GM12872 (cell line): ENCODE measurements around the gene APLNR.

Experiments used
- TF ChIP-seq, protein P1 (sequence below): IDR thresholded peaks from 3 replicates; pipeline ENCODE4 v1.5.1; 2011; ENCODE audit warnings: low read depth, mild to moderate bottlenecking, low read length, moderate library complexity; ENCODE audit not compliant: insufficient read depth

APLNR gene

GRCh38 chr11:57237204-57237681 is at the start of gene APLNR:
Gene APLNR, minus strand, starts transcription at chr11:57237250. Its CDS starts 246 bp downstream, at chr11:57237004.
- TF ChIP-seq, protein P1, sequence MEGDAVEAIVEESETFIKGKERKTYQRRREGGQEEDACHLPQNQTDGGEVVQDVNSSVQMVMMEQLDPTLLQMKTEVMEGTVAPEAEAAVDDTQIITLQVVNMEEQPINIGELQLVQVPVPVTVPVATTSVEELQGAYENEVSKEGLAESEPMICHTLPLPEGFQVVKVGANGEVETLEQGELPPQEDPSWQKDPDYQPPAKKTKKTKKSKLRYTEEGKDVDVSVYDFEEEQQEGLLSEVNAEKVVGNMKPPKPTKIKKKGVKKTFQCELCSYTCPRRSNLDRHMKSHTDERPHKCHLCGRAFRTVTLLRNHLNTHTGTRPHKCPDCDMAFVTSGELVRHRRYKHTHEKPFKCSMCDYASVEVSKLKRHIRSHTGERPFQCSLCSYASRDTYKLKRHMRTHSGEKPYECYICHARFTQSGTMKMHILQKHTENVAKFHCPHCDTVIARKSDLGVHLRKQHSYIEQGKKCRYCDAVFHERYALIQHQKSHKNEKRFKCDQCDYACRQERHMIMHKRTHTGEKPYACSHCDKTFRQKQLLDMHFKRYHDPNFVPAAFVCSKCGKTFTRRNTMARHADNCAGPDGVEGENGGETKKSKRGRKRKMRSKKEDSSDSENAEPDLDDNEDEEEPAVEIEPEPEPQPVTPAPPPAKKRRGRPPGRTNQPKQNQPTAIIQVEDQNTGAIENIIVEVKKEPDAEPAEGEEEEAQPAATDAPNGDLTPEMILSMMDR, result no peak

GRCh38 chr11:57283231-57283990 is 46.4 kb upstream of the APLNR start:
- TF ChIP-seq, protein P1, result no peak

DNA sequence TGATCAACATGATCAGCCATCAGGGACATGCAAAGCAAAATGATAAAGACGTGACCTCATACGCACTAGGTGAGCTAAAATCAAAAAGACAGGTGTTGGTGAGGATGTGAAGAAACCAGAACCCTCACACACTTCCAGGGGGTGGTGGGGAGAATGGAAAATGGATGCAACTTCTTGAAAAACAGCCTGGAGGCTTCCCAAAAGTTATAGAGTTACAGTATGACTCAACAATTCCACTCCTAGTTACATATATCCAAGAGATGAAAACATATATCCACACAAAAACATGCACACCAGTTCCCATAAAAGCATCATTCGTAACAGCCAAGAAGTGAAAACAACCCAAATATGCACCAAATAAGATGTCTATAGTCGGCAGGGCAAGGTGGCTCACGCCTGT is 42.1 kb upstream of the APLNR start:
- TF ChIP-seq, protein P1, result no peak

DNA sequence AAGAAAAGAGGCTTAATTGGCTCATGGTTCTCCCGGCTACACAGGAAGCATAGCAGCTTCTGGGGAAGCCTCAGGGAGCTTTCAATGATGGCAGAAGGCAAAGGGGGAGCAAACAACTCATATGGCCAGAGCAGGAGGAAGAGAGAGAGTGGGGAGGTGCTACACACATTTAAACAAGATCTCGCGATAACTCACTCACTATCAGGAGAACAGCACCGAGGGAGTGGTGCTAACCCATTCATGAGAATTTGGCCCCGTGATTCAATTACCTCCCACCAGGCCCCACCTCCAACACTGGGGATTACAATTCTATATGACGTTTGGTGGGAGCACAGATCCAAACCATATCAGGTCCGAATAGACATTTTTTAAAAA is 41.7 kb upstream of the APLNR start:
- TF ChIP-seq, protein P1, result no peak

DNA sequence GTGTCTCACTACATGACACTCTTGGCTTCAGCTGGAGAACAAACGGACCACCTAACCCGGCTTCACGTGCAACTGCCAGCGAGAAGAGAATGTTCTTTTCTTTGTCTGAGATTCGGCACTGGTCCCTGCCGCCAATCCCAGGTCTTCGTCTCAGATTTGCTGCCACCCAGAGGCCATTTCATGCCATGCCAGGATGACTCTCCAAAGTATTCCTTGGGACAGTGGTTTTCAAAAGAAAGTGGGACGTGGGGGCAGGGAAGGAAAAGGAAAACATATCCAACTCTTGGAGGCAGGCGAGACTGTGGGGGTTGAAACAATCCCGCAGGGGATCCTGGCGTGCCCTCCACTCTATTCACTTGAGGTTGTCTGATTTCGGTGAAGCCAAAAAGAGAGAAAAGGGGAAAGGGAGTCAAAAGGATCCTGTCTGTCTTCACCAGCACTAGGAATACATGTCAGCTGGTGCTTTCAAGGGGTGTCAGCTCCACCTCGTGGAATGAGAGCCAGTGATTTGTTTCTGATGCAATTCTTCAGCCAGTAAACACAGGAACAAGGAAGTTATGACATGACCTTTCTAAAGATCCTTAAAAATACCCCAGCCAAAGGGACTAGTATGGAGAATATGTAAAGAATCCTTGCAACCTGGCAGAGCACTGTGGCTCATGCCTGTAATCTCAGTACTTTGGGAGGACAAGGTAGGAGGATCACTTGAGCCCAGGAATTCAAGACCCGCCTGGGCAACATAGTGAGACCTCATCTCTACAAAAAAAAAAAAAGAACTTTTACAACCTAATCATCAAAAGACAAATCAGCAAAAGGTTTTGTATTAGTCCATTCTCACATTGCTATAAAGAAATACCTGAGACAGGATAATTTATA is 41.0 kb upstream of the APLNR start:
- TF ChIP-seq, protein P1, result peak; percentile 79

- TF ChIP-seq, protein P1, result no peak
Measured at GRCh38 chr11:57276971-57277675, 40.1 kb upstream of the APLNR start.
